Measurements from ENCODE around the gene IHH.

IHH gene

GRCh38 chr2:219018286-219018685 lies 42.4 kb downstream of the IHH start:
- Histone ChIP-seq H3K27me3 (ENCODE audit: insufficient read depth, low read depth) (peaks cover 29% of the 10 kb centered on the region; the same call in 1 of the 2 replicates), H2AFZ (ENCODE audit: low read depth) (no peak overlapping the region), H4K20me1 (ENCODE audit: insufficient read depth) (no peaks in the 10 kb centered on the region), H3K4me3 (IDR thresholded peaks at IDR 0.05; ENCODE audit: insufficient read depth, low read depth, low read length) (no peak overlapping the region), H3K4me2 (no peak overlapping the region), H3K9ac (no peak overlapping the region), H3K36me3 (ENCODE audit: insufficient read depth) (no peaks in the 10 kb centered on the region), H3K27ac (no peak overlapping the region), H3K79me2 (ENCODE audit: insufficient read depth, low read depth) (no peaks in the 10 kb centered on the region), H3K4me1 (ENCODE audit: low read depth, poor library complexity, severe bottlenecking) (no peaks in the 10 kb centered on the region)
- TF ChIP-seq, protein P1, sequence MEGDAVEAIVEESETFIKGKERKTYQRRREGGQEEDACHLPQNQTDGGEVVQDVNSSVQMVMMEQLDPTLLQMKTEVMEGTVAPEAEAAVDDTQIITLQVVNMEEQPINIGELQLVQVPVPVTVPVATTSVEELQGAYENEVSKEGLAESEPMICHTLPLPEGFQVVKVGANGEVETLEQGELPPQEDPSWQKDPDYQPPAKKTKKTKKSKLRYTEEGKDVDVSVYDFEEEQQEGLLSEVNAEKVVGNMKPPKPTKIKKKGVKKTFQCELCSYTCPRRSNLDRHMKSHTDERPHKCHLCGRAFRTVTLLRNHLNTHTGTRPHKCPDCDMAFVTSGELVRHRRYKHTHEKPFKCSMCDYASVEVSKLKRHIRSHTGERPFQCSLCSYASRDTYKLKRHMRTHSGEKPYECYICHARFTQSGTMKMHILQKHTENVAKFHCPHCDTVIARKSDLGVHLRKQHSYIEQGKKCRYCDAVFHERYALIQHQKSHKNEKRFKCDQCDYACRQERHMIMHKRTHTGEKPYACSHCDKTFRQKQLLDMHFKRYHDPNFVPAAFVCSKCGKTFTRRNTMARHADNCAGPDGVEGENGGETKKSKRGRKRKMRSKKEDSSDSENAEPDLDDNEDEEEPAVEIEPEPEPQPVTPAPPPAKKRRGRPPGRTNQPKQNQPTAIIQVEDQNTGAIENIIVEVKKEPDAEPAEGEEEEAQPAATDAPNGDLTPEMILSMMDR (conservative IDR thresholded peaks at IDR 0.05; ENCODE audit: low read depth, low read length): no peak

DNA sequence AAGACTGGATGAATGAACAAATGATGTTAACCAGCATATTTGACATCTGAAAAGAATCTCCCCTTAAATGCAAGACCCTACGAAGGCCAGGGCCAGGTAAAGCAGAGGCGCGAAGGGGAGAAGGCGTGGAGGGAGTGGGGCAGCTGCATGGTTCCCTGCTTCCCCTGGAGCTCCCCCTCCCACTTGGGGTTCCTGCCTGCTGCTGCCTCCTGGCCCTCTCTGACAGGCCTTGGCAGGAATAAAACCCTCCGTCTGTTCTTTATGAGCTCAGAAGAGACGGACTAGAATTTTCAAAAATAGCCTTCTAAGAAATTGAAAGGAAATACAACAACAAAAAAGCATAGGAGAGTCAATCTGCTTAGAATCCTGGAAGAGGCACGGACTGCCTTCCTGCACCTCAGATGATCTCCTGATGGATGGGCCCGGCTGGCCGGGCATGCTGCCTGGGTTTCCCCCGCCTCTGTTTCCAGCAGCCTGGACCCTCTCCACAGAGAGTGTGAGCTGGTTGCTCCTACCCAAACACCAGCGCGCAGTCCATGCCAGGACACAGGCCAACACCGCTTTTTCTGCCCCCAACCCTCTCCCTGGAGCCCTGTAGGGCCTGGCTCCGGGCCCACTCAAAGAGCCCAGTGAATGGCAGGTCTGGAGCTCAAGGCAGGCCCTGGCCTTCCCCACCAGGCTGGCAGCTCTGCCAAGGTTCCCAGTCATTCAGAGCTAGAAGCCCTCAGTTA lies 43.4 kb downstream of the IHH start:
- Histone ChIP-seq H2AFZ (ENCODE audit: low read depth) (no peak overlapping the region), H3K9ac (no peak overlapping the region), H3K79me2 (ENCODE audit: insufficient read depth, low read depth) (no peaks in the 10 kb centered on the region), H3K27me3 (ENCODE audit: insufficient read depth, low read depth) (peaks cover 29% of the 10 kb centered on the region; the same call in 1 of the 2 replicates), H3K4me1 (ENCODE audit: low read depth, poor library complexity, severe bottlenecking) (no peaks in the 10 kb centered on the region), H3K4me3 (IDR thresholded peaks at IDR 0.05; ENCODE audit: insufficient read depth, low read depth, low read length) (no peak overlapping the region), H3K27ac (no peak overlapping the region), H4K20me1 (ENCODE audit: insufficient read depth) (no peaks in the 10 kb centered on the region), H3K36me3 (ENCODE audit: insufficient read depth) (no peaks in the 10 kb centered on the region), H3K4me2 (no peak overlapping the region)
- TF ChIP-seq, protein P1 (conservative IDR thresholded peaks at IDR 0.05; ENCODE audit: low read depth, low read length): no peak

GRCh38 chr2:219016721-219017120 lies 44.0 kb downstream of the IHH start:
- Histone ChIP-seq H3K4me2 (no peak overlapping the region), H3K27ac (no peak overlapping the region), H3K4me1 (ENCODE audit: low read depth, poor library complexity, severe bottlenecking) (no peaks in the 10 kb centered on the region), H3K9ac (no peak overlapping the region), H3K4me3 (IDR thresholded peaks at IDR 0.05; ENCODE audit: insufficient read depth, low read depth, low read length) (no peak overlapping the region), H2AFZ (ENCODE audit: low read depth) (no peak overlapping the region), H3K27me3 (ENCODE audit: insufficient read depth, low read depth) (peaks cover 29% of the 10 kb centered on the region; the same call in 1 of the 2 replicates), H4K20me1 (ENCODE audit: insufficient read depth) (no peaks in the 10 kb centered on the region), H3K36me3 (ENCODE audit: insufficient read depth) (no peaks in the 10 kb centered on the region), H3K79me2 (ENCODE audit: insufficient read depth, low read depth) (no peaks in the 10 kb centered on the region)
- TF ChIP-seq, protein P1 (conservative IDR thresholded peaks at IDR 0.05; ENCODE audit: low read depth, low read length): no peak

DNA sequence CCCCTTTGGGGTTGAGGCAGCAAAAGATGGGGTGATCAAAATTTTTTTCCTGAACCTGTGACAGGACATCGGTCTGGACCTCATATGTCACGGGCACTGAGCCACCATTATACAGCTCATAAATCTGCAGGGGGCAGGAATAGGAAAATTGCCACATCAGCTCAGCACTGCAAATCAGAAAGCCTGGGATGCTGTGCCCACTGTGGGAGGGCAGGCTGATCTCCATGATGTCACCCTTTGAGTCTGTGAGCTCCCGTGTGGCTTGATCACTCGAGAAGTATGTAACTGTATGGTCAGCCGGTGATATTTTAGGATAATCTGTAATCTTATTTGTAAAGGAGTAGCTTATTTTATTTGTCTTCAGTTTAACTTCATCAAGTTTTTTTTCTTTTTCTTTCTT lies 49.8 kb downstream of the IHH start:
- Histone ChIP-seq H3K79me2 (ENCODE audit: insufficient read depth, low read depth) (no peaks in the 10 kb centered on the region), H4K20me1 (ENCODE audit: insufficient read depth) (no peaks in the 10 kb centered on the region), H3K4me1 (ENCODE audit: low read depth, poor library complexity, severe bottlenecking) (no peaks in the 10 kb centered on the region), H3K27me3 (ENCODE audit: insufficient read depth, low read depth) (peaks cover 21% of the 10 kb centered on the region; the same call in 1 of the 2 replicates), H3K9ac (no peak overlapping the region), H3K27ac (no peak overlapping the region), H3K36me3 (ENCODE audit: insufficient read depth) (no peaks in the 10 kb centered on the region), H2AFZ (ENCODE audit: low read depth) (no peak overlapping the region), H3K4me2 (no peak overlapping the region), H3K4me3 (IDR thresholded peaks at IDR 0.05; ENCODE audit: insufficient read depth, low read depth, low read length) (no peak overlapping the region)
- TF ChIP-seq, protein P1 (conservative IDR thresholded peaks at IDR 0.05; ENCODE audit: low read depth, low read length): no peak
